ENCODE data around the gene GAS2.

Gene GAS2

DNA sequence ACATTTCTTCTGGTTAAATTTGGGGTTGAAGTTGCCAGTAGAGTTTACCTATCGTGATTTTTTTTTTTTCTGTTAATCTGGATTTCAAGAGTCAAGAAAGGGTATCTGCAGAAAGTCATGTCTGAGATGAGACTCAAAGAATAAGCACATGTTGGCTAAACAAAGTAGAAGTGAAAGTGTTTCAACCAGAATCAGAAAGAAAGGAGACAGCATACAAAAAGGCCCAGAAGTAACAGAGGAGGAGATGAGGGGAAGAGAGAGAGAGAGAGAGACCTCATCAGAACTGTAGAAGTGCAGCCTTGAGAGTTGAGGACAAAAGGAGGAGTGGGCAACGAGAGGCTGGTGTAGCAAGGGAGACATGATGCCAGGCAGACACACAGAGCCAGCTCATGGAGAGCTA is 108.3 kb downstream of the GAS2 start (continued):
- TF ChIP-seq, protein P1, sequence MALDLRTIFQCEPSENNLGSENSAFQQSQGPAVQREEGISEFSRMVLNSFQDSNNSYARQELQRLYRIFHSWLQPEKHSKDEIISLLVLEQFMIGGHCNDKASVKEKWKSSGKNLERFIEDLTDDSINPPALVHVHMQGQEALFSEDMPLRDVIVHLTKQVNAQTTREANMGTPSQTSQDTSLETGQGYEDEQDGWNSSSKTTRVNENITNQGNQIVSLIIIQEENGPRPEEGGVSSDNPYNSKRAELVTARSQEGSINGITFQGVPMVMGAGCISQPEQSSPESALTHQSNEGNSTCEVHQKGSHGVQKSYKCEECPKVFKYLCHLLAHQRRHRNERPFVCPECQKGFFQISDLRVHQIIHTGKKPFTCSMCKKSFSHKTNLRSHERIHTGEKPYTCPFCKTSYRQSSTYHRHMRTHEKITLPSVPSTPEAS (tag by site-specific recombination; IDR thresholded peaks at IDR 0.05) = no peak

DNA sequence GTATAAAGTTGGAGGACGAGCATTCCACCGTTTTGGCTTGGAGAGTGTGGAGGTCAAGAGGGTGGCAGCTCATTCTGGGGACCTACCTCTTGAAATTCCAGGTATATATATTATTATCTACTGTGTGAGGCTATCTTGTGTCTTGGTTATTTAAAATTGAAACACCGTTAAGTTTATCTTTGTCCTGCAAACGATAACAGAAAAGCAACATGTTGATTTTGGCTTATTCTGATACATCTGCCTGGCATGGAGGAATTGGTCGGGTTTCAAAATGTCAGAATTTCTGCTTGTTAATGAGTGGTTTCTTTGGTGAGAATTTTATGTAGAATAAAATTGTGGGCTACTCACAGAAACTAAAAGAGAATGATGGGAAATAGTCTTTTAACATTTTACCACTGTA is 108.8 kb downstream of the GAS2 start:
- CTCF ChIA-PET = interaction anchor here (0.7 kb wide), 2 partner anchors 221 to 533 kb away, joined by 4 to 6 read pairs; no protein-coding TSS in a partner anchor
- H3K36me3 ChIP-seq (ENCODE audit: control insufficient read depth in 2 of 2, insufficient read depth in 1 of 2, low read length in 2 of 2) = no peaks in the 10 kb centered on the region
- H3K27ac ChIP-seq (ENCODE audit: extremely low read depth, low read depth, low read length) = no peak overlapping the region
- H3K9me3 ChIP-seq (ENCODE audit: control insufficient read depth, insufficient read depth, low read depth, low read length) = no peaks in the 10 kb centered on the region
- H3K4me3 ChIP-seq (ENCODE audit: low read depth, low read length) = no peak overlapping the region
- H3K4me1 ChIP-seq (ENCODE audit: control insufficient read depth, insufficient read depth, low read length) = no peaks in the 10 kb centered on the region
- POLR2A ChIA-PET = no interaction called here
- no peak for TF ChIP-seq ZBTB48 (tag by site-specific recombination; IDR thresholded peaks at IDR 0.05)
- TF ChIP-seq YY2 (tag by site-specific recombination; IDR thresholded peaks at IDR 0.05) = no peak
- TF ChIP-seq, protein P2, sequence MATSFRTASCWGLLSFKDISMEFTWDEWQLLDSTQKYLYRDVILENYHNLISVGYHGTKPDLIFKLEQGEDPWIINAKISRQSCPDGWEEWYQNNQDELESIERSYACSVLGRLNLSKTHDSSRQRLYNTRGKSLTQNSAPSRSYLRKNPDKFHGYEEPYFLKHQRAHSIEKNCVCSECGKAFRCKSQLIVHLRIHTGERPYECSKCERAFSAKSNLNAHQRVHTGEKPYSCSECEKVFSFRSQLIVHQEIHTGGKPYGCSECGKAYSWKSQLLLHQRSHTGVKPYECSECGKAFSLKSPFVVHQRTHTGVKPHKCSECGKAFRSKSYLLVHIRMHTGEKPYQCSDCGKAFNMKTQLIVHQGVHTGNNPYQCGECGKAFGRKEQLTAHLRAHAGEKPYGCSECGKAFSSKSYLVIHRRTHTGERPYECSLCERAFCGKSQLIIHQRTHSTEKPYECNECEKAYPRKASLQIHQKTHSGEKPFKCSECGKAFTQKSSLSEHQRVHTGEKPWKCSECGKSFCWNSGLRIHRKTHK (tag by site-specific recombination; IDR thresholded peaks at IDR 0.05) = no peak
- TF ChIP-seq ZNF292 (tag by site-specific recombination; IDR thresholded peaks at IDR 0.05; ENCODE audit: borderline replicate concordance, low read depth) = no peak
- TF ChIP-seq, protein P3, sequence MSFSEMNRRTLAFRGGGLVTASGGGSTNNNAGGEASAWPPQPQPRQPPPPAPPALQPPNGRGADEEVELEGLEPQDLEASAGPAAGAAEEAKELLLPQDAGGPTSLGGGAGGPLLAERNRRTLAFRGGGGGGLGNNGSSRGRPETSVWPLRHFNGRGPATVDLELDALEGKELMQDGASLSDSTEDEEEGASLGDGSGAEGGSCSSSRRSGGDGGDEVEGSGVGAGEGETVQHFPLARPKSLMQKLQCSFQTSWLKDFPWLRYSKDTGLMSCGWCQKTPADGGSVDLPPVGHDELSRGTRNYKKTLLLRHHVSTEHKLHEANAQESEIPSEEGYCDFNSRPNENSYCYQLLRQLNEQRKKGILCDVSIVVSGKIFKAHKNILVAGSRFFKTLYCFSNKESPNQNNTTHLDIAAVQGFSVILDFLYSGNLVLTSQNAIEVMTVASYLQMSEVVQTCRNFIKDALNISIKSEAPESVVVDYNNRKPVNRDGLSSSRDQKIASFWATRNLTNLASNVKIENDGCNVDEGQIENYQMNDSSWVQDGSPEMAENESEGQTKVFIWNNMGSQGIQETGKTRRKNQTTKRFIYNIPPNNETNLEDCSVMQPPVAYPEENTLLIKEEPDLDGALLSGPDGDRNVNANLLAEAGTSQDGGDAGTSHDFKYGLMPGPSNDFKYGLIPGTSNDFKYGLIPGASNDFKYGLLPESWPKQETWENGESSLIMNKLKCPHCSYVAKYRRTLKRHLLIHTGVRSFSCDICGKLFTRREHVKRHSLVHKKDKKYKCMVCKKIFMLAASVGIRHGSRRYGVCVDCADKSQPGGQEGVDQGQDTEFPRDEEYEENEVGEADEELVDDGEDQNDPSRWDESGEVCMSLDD (tag by site-specific recombination; IDR thresholded peaks at IDR 0.05) = no peak
- TF ChIP-seq, protein P4, sequence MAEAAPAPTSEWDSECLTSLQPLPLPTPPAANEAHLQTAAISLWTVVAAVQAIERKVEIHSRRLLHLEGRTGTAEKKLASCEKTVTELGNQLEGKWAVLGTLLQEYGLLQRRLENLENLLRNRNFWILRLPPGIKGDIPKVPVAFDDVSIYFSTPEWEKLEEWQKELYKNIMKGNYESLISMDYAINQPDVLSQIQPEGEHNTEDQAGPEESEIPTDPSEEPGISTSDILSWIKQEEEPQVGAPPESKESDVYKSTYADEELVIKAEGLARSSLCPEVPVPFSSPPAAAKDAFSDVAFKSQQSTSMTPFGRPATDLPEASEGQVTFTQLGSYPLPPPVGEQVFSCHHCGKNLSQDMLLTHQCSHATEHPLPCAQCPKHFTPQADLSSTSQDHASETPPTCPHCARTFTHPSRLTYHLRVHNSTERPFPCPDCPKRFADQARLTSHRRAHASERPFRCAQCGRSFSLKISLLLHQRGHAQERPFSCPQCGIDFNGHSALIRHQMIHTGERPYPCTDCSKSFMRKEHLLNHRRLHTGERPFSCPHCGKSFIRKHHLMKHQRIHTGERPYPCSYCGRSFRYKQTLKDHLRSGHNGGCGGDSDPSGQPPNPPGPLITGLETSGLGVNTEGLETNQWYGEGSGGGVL (tag by site-specific recombination; IDR thresholded peaks at IDR 0.05) = no peak
- TF ChIP-seq, protein P5, sequence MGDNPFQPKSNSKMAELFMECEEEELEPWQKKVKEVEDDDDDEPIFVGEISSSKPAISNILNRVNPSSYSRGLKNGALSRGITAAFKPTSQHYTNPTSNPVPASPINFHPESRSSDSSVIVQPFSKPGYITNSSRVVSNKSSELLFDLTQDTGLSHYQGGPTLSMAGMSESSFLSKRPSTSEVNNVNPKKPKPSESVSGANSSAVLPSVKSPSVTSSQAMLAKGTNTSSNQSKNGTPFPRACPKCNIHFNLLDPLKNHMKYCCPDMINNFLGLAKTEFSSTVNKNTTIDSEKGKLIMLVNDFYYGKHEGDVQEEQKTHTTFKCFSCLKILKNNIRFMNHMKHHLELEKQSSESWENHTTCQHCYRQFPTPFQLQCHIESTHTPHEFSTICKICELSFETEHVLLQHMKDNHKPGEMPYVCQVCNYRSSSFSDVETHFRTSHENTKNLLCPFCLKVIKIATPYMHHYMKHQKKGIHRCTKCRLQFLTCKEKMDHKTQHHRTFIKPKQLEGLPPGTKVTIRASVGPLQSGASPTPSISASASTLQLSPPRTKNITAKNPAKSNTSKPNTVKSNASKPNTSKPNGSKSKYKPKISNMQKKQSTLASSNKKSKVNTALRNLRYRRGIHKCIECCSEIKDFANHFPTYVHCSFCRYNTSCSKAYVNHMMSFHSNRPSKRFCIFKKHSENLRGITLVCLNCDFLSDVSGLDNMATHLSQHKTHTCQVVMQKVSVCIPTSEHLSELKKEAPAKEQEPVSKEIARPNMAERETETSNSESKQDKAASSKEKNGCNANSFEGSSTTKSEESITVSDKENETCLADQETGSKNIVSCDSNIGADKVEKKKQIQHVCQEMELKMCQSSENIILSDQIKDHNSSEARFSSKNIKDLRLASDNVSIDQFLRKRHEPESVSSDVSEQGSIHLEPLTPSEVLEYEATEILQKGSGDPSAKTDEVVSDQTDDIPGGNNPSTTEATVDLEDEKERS (tag by site-specific recombination; IDR thresholded peaks at IDR 0.05) = no peak
- TF ChIP-seq, protein P6, sequence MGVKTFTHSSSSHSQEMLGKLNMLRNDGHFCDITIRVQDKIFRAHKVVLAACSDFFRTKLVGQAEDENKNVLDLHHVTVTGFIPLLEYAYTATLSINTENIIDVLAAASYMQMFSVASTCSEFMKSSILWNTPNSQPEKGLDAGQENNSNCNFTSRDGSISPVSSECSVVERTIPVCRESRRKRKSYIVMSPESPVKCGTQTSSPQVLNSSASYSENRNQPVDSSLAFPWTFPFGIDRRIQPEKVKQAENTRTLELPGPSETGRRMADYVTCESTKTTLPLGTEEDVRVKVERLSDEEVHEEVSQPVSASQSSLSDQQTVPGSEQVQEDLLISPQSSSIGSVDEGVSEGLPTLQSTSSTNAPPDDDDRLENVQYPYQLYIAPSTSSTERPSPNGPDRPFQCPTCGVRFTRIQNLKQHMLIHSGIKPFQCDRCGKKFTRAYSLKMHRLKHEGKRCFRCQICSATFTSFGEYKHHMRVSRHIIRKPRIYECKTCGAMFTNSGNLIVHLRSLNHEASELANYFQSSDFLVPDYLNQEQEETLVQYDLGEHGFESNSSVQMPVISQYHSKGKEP (tag by site-specific recombination; IDR thresholded peaks at IDR 0.05) = no peak
- TF ChIP-seq HOXD13 (CRISPR knock-in tag; IDR thresholded peaks at IDR 0.05; ENCODE audit: borderline replicate concordance) = no peak
- TF ChIP-seq, protein P7, sequence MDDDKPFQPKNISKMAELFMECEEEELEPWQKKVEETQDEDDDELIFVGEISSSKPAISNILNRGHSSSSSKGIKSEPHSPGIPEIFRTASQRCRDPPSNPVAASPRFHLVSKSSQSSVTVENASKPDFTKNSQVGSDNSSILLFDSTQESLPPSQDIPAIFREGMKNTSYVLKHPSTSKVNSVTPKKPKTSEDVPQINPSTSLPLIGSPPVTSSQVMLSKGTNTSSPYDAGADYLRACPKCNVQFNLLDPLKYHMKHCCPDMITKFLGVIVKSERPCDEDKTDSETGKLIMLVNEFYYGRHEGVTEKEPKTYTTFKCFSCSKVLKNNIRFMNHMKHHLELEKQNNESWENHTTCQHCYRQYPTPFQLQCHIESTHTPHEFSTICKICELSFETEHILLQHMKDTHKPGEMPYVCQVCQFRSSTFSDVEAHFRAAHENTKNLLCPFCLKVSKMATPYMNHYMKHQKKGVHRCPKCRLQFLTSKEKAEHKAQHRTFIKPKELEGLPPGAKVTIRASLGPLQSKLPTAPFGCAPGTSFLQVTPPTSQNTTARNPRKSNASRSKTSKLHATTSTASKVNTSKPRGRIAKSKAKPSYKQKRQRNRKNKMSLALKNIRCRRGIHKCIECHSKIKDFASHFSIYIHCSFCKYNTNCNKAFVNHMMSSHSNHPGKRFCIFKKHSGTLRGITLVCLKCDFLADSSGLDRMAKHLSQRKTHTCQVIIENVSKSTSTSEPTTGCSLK (tag by site-specific recombination; IDR thresholded peaks at IDR 0.05) = no peak
- no peak for TF ChIP-seq ZNF391 (tag by site-specific recombination; IDR thresholded peaks at IDR 0.05; ENCODE audit: borderline replicate concordance, low read depth)
- TF ChIP-seq, protein P8, sequence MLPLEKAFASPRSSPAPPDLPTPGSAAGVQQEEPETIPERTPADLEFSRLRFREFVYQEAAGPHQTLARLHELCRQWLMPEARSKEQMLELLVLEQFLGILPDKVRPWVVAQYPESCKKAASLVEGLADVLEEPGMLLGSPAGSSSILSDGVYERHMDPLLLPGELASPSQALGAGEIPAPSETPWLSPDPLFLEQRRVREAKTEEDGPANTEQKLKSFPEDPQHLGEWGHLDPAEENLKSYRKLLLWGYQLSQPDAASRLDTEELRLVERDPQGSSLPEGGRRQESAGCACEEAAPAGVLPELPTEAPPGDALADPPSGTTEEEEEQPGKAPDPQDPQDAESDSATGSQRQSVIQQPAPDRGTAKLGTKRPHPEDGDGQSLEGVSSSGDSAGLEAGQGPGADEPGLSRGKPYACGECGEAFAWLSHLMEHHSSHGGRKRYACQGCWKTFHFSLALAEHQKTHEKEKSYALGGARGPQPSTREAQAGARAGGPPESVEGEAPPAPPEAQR (tag by site-specific recombination; IDR thresholded peaks at IDR 0.05) = no peak
- TF ChIP-seq ZNF302 (tag by site-specific recombination; IDR thresholded peaks at IDR 0.05; ENCODE audit: low read depth) = no peak
- no peak for TF ChIP-seq ZFHX2 (tag by site-specific recombination; conservative IDR thresholded peaks at IDR 0.05)
- TF ChIP-seq, protein P9, sequence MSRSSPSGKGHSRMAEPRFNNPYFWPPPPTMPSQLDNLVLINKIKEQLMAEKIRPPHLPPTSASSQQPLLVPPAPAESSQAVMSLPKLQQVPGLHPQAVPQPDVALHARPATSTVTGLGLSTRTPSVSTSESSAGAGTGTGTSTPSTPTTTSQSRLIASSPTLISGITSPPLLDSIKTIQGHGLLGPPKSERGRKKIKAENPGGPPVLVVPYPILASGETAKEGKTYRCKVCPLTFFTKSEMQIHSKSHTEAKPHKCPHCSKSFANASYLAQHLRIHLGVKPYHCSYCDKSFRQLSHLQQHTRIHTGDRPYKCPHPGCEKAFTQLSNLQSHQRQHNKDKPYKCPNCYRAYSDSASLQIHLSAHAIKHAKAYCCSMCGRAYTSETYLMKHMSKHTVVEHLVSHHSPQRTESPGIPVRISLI (tag by site-specific recombination; IDR thresholded peaks at IDR 0.05) = no peak
- TF ChIP-seq TRIM28 (IDR thresholded peaks at IDR 0.05; ENCODE audit: borderline replicate concordance, low read length) = no peak
- TF ChIP-seq ZBTB20 (tag by site-specific recombination; IDR thresholded peaks at IDR 0.05) = no peak
